Breast epithelium (tissue), 3 donors: ENCODE measurements around the gene DYSF.

Experiments used
- POLR2A ChIP-seq: fragments of 450-650 bp; IDR thresholded peaks from one replicate; pipeline ENCODE4 v1.6.1; 2016; ENCODE audit warnings: antibody characterized with exemption, mild to moderate bottlenecking, moderate library complexity
- POLR2AphosphoS5 ChIP-seq, 3 donors: sonication (generic); formaldehyde crosslinking; IDR thresholded peaks; one replicate each; pipeline ENCODE4 v1.6.1; 2017; ENCODE audit warnings: antibody characterized with exemption in 3 of 3
- TF ChIP-seq, protein P1 (sequence below), 3 donors: fragments of 450-650 bp; IDR thresholded peaks; one replicate each; pipeline ENCODE4 v1.5.1; 2016 to 2017; ENCODE audit warnings: antibody characterized with exemption in 3 of 3, mild to moderate bottlenecking in 3 of 3, moderate library complexity in 3 of 3

DNA sequence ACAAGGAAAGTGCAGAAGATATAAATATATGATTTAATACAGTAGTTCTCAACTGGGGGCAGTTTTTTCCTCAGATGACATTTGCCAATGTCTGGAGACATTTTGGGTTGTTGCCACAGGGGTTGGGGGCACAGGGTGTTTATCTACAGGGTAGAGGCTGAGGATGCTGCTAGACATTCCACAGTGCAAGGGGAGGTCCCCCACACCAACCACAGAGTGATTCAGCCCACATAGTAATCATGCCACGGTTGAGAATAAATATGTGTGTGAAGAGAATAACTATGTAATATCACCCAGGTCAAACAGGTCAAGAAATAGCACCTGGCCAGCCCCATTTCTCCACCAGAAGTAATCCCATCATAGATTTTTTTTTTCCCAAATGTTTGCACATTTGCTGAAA, 17.9 kb downstream of the DYSF start:
- no peak for TF ChIP-seq POLR2AphosphoS5 (IDR thresholded peaks at IDR 0.05)
- TF ChIP-seq, protein P1, sequence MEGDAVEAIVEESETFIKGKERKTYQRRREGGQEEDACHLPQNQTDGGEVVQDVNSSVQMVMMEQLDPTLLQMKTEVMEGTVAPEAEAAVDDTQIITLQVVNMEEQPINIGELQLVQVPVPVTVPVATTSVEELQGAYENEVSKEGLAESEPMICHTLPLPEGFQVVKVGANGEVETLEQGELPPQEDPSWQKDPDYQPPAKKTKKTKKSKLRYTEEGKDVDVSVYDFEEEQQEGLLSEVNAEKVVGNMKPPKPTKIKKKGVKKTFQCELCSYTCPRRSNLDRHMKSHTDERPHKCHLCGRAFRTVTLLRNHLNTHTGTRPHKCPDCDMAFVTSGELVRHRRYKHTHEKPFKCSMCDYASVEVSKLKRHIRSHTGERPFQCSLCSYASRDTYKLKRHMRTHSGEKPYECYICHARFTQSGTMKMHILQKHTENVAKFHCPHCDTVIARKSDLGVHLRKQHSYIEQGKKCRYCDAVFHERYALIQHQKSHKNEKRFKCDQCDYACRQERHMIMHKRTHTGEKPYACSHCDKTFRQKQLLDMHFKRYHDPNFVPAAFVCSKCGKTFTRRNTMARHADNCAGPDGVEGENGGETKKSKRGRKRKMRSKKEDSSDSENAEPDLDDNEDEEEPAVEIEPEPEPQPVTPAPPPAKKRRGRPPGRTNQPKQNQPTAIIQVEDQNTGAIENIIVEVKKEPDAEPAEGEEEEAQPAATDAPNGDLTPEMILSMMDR (IDR thresholded peaks at IDR 0.05) = no peak
- TF ChIP-seq POLR2A = no peak
